ENCODE measurements around the gene RSPRY1. TPM values are rescaled to one million over a fixed set of nuclear protein-coding genes. Genes with fewer than 3 reads are reported as not detected.
"Not testable (repeated sequence)": the region's sequence is repeated elsewhere in the genome, so short reads cannot be mapped to it uniquely, and the experiment has no call there.

RSPRY1 gene
- total and polyA plus RNA-seq, 5 donors from 2014 or later = 25.7 to 46.4 (median 31.7) TPM

DNA sequence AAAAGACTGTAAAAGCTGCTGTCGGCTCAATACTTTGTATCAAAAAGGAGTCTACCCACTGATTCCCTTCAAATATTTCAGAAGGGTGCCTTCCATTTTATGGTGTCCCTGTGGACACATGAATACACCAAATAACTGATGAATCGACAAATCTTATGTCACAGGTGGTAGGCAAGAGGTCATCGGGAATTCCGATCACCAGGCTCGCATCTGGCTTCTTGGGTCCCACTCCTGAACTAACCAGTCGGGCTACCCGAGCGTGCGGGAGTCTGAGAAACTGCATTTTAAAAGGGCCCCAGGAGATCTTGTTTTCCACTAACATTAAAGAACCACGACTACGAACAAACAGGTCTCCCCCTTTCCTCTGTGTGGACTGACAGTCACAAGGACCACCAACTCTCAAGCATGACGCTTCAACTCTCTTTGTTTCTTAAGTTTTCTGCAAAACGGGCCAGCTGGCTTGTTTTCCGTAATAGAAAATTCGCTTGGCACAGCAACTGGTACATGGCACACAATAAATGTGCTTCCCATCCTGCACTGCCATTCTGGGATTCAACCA lies 1.2 kb upstream of the RSPRY1 start:
- H3K27me3 Mint-ChIP-seq = no peaks in the 10 kb centered on the region
- H3K4me1 Mint-ChIP-seq = peaks cover 15 to 65% (median 45%) of the 10 kb centered on the region in 4 donors
- peak overlapping the region; percentile 87 for H3K4me3 ChIP-seq (ENCODE audit: low read depth, low read length)
- H3K4me3 Mint-ChIP-seq = peak overlapping the region; percentile 97 to 100 (median 98)
- H3K27me3 ChIP-seq (ENCODE audit: control insufficient read depth, insufficient read depth, low read length) = no peaks in the 10 kb centered on the region
- DNase-seq (peak in 1 of 3 donors; percentile 3), ATAC-seq (ENCODE audit: low read depth in 2 of 2) (no peak)
- peak overlapping the region; percentile 94 for H3K27ac ChIP-seq (ENCODE audit: insufficient read depth, low read length, poor library complexity, severe bottlenecking)
- H3K36me3 ChIP-seq (ENCODE audit: control insufficient read depth, insufficient read depth, low read length) = peaks cover 4% of the 10 kb centered on the region
- H3K9me3 Mint-ChIP-seq = peaks cover 0 to 3% (median 0%) of the 10 kb centered on the region in 7 donors
- H3K4me1 ChIP-seq (ENCODE audit: control insufficient read depth, insufficient read depth, low read length, poor library complexity, severe bottlenecking) = peaks cover 36% of the 10 kb centered on the region
- H3K27ac Mint-ChIP-seq = peak overlapping the region; percentile 72 to 99 (median 98)
- no peaks in the 10 kb centered on the region for H3K36me3 Mint-ChIP-seq
- no peaks in the 10 kb centered on the region for H3K9me3 ChIP-seq (ENCODE audit: control insufficient read depth in 2 of 2, low read length in 2 of 2)

DNA sequence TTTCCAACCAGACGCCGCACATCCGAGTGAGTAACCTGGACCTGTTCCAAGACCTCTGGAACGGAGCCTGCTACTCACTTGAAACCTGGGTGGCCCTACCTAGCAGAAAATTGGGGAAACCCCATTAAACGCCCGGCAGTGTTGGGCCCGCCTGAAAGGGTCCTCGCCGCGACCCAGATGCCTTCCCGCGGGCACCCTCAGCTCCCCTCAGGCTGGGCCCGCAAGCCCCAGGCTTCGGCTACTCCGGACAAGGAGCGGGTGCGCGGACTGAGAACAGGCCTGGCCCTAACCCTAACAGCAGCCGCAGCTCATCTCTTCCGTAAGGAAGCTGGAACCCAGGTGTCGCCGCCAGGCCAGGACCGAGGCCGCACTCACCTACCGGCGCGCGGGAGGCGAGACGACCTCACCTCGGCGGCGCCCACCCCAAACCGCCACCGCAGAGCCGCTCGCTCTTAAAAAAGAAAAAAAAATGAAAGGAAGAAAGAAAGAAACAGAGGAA lies 634 bp upstream of the RSPRY1 start:
- ATAC-seq (ENCODE audit: low read depth in 2 of 2) (peak; percentile 5 to 6), DNase-seq (no peak)
- Histone ChIP-seq H3K36me3 (ENCODE audit: control insufficient read depth, insufficient read depth, low read length) (peaks cover 4% of the 10 kb centered on the region), H3K27me3 (ENCODE audit: control insufficient read depth, insufficient read depth, low read length) (no peaks in the 10 kb centered on the region), H3K4me1 (ENCODE audit: control insufficient read depth, insufficient read depth, low read length, poor library complexity, severe bottlenecking) (peaks cover 40% of the 10 kb centered on the region), H3K27ac (ENCODE audit: insufficient read depth, low read length, poor library complexity, severe bottlenecking) (peak overlapping the region; percentile 94), H3K4me3 (ENCODE audit: low read depth, low read length) (peak overlapping the region; percentile 87), H3K9me3 (ENCODE audit: control insufficient read depth in 2 of 2, low read length in 2 of 2) (no peaks in the 10 kb centered on the region)
- Mint-ChIP-seq H3K4me1 (peaks cover 15 to 67% (median 48%) of the 10 kb centered on the region in 4 donors), H3K9me3 (peaks cover 0 to 3% (median 0%) of the 10 kb centered on the region in 7 donors), H3K4me3 (peak overlapping the region; percentile 97 to 100 (median 98)), H3K27ac (peak overlapping the region; percentile 97 to 99 (median 98)), H3K36me3 (no peaks in the 10 kb centered on the region), H3K27me3 (no peaks in the 10 kb centered on the region)

DNA sequence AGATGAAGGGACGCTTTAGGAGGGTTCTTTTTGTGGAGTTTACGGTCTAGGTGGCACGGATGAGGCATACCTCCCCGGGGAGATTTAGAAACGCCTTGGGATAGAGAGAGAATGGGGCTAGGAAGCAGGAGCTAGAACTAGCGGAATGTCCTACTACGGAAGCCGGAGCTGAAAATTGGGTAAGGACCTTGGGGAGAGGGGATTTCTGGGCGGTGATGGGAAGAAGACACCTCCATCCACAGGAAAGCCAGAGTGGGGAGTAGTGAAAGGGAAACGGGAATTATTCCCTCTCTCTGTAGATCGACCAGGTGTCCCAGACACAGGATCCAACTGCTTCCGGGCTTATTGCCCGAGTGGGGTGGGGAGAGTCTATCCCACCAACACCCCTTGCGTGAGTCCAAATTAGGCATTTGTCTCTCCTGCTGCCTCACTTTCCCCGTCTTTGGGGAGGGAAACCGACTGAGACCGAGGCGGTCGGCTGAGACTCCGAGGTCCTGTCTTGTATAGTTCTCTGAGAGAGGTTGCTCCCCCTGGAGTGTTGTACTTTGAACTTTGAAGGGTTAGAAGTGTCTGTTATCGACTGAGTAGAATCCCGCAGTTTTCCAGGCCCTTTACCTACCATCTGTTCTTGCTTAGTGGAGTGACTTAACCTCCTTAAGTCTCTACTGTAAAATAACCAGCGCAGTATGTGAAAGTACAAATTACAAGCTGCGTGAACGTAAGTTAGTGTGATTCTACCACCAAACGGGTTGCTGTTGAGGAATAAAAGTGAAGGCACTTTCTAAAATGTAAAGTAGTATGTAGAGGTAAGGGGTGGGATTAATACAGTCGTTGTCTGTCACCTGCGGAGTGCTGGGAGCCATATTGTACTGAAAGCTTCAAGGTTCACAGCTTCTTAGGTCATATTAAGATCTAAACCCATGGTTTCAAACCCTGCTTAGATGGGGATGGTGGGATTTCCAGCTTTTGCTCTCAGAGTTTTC lies 1.0 kb downstream of the RSPRY1 start:
- Mint-ChIP-seq H3K9me3 (peaks cover 0 to 3% (median 0%) of the 10 kb centered on the region in 7 donors), H3K4me3 (peak overlapping the region; percentile 97 to 100 (median 98)), H3K27me3 (no peaks in the 10 kb centered on the region), H3K27ac (peak overlapping the region; percentile 94 to 99 (median 98)), H3K36me3 (no peaks in the 10 kb centered on the region), H3K4me1 (peaks cover 25 to 72% (median 53%) of the 10 kb centered on the region in 4 donors)
- Histone ChIP-seq H3K27ac (ENCODE audit: insufficient read depth, low read length, poor library complexity, severe bottlenecking) (peak overlapping the region; percentile 94), H3K36me3 (ENCODE audit: control insufficient read depth, insufficient read depth, low read length) (peaks cover 4% of the 10 kb centered on the region), H3K4me1 (ENCODE audit: control insufficient read depth, insufficient read depth, low read length, poor library complexity, severe bottlenecking) (peaks cover 45% of the 10 kb centered on the region), H3K9me3 (ENCODE audit: control insufficient read depth in 2 of 2, low read length in 2 of 2) (no peaks in the 10 kb centered on the region), H3K27me3 (ENCODE audit: control insufficient read depth, insufficient read depth, low read length) (no peaks in the 10 kb centered on the region), H3K4me3 (ENCODE audit: low read depth, low read length) (peak overlapping the region; percentile 95)
- ATAC-seq (ENCODE audit: low read depth in 2 of 2) = no peak
- DNase-seq = peak; percentile 8 to 49 (median 32)

GRCh38 chr16:57187902-57188710 lies 2.0 kb downstream of the RSPRY1 start:
- peak overlapping the region; percentile 79 to 98 (median 94) for H3K27ac Mint-ChIP-seq
- peaks cover 29 to 72% (median 53%) of the 10 kb centered on the region in 4 donors for H3K4me1 Mint-ChIP-seq
- H3K36me3 ChIP-seq (ENCODE audit: control insufficient read depth, insufficient read depth, low read length); H3K9me3 Mint-ChIP-seq; H3K27me3 Mint-ChIP-seq; DNase-seq; H3K9me3 ChIP-seq (ENCODE audit: control insufficient read depth in 2 of 2, low read length in 2 of 2); H3K27me3 ChIP-seq (ENCODE audit: control insufficient read depth, insufficient read depth, low read length); ATAC-seq (ENCODE audit: low read depth in 2 of 2); H3K36me3 Mint-ChIP-seq: not testable (repeated sequence)
- H3K4me3 Mint-ChIP-seq = peak overlapping the region; percentile 97 to 100 (median 98)
- H3K27ac ChIP-seq (ENCODE audit: insufficient read depth, low read length, poor library complexity, severe bottlenecking) = peak overlapping the region; percentile 94
- H3K4me1 ChIP-seq (ENCODE audit: control insufficient read depth, insufficient read depth, low read length, poor library complexity, severe bottlenecking) = peaks cover 45% of the 10 kb centered on the region
- H3K4me3 ChIP-seq (ENCODE audit: low read depth, low read length) = peak overlapping the region; percentile 95

- H3K4me3 Mint-ChIP-seq = peak overlapping the region; percentile 42 to 73 (median 56)
- Histone ChIP-seq H3K36me3 (ENCODE audit: control insufficient read depth, insufficient read depth, low read length) (peaks cover 4% of the 10 kb centered on the region), H3K27ac (ENCODE audit: insufficient read depth, low read length, poor library complexity, severe bottlenecking) (no peak overlapping the region), H3K4me1 (ENCODE audit: control insufficient read depth, insufficient read depth, low read length, poor library complexity, severe bottlenecking) (peaks cover 45% of the 10 kb centered on the region), H3K4me3 (ENCODE audit: low read depth, low read length) (no peak overlapping the region), H3K9me3 (ENCODE audit: control insufficient read depth in 2 of 2, low read length in 2 of 2) (no peaks in the 10 kb centered on the region), H3K27me3 (ENCODE audit: control insufficient read depth, insufficient read depth, low read length) (no peaks in the 10 kb centered on the region)
- no peak for ATAC-seq (ENCODE audit: low read depth in 2 of 2)
- H3K36me3 Mint-ChIP-seq = no peaks in the 10 kb centered on the region
- no peak overlapping the region for H3K27ac Mint-ChIP-seq
- peaks cover 31 to 76% (median 53%) of the 10 kb centered on the region in 4 donors for H3K4me1 Mint-ChIP-seq
- peaks cover 0 to 3% (median 0%) of the 10 kb centered on the region in 7 donors for H3K9me3 Mint-ChIP-seq
- no peak for DNase-seq
- H3K27me3 Mint-ChIP-seq = no peaks in the 10 kb centered on the region
These were observed 2.5 kb downstream of the RSPRY1 start for GRCh38 chr16:57188711-57189002.

- Mint-ChIP-seq H3K27ac (peak overlapping the region in 1 of 3 donors; percentile 41), H3K4me1 (peaks cover 36 to 73% (median 49%) of the 10 kb centered on the region in 4 donors)
- H3K36me3 Mint-ChIP-seq; H3K9me3 Mint-ChIP-seq; H3K9me3 ChIP-seq (ENCODE audit: control insufficient read depth in 2 of 2, low read length in 2 of 2); ATAC-seq (ENCODE audit: low read depth in 2 of 2); DNase-seq; H3K27me3 Mint-ChIP-seq; H3K36me3 ChIP-seq (ENCODE audit: control insufficient read depth, insufficient read depth, low read length); H3K4me3 Mint-ChIP-seq; H3K27me3 ChIP-seq (ENCODE audit: control insufficient read depth, insufficient read depth, low read length); H3K27ac ChIP-seq (ENCODE audit: insufficient read depth, low read length, poor library complexity, severe bottlenecking); H3K4me3 ChIP-seq (ENCODE audit: low read depth, low read length): not testable (repeated sequence)
- peaks cover 41% of the 10 kb centered on the region for H3K4me1 ChIP-seq (ENCODE audit: control insufficient read depth, insufficient read depth, low read length, poor library complexity, severe bottlenecking)
These were observed 3.4 kb downstream of the RSPRY1 start for GRCh38 chr16:57189527-57189926.

DNA sequence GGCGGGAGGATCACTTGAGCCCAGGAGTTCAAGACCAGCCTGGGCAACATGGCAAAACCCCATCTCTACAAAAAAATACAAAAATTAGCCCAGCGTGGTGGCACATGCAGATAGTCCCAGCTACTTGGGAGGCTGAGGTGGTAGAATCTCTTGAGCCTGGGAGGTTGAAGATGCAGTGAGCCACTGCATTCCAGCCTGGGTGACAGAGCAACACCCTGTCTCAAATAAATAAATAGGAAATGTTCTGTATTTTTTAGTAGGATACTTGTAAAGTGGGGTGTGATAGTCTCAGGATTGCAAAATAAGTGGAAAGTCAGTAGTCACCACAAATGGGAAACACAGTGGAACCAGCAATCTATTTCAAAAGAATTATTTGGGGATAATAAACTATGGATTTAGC lies 4.0 kb downstream of the RSPRY1 start:
- H3K9me3 Mint-ChIP-seq = peaks cover 0 to 3% (median 0%) of the 10 kb centered on the region in 7 donors
- H3K4me3 Mint-ChIP-seq = peak overlapping the region in 2 of 4 donors; percentile 7 to 61
- peaks cover 9% of the 10 kb centered on the region for H3K36me3 Mint-ChIP-seq
- no peak overlapping the region for H3K4me3 ChIP-seq (ENCODE audit: low read depth, low read length)
- peaks cover 4% of the 10 kb centered on the region for H3K36me3 ChIP-seq (ENCODE audit: control insufficient read depth, insufficient read depth, low read length)
- no peaks in the 10 kb centered on the region for H3K27me3 ChIP-seq (ENCODE audit: control insufficient read depth, insufficient read depth, low read length)
- H3K4me1 ChIP-seq (ENCODE audit: control insufficient read depth, insufficient read depth, low read length, poor library complexity, severe bottlenecking) = peaks cover 35% of the 10 kb centered on the region
- H3K9me3 ChIP-seq (ENCODE audit: control insufficient read depth in 2 of 2, low read length in 2 of 2) = no peaks in the 10 kb centered on the region
- H3K27ac Mint-ChIP-seq = no peak overlapping the region
- H3K27me3 Mint-ChIP-seq = no peaks in the 10 kb centered on the region
- ATAC-seq (ENCODE audit: low read depth in 2 of 2) = no peak
- DNase-seq = no peak
- H3K4me1 Mint-ChIP-seq = peaks cover 33 to 71% (median 44%) of the 10 kb centered on the region in 4 donors
- H3K27ac ChIP-seq (ENCODE audit: insufficient read depth, low read length, poor library complexity, severe bottlenecking) = no peak overlapping the region

All from CD4-positive, CD25-positive, alpha-beta regulatory T cell (primary cell).